Astrocyte of the spinal cord (primary cell): ENCODE data around the gene TEX28.
"Not testable (repeated sequence)": the region's sequence is repeated elsewhere in the genome, so short reads cannot be mapped to it uniquely, and the experiment has no call there.

Source experiments
- DNase-seq: peaks from one replicate; pipeline ENCODE4 v3.0.0; 2011; ENCODE audit warnings: low read depth, low spot score
- H3K4me3 ChIP-seq: 2 replicates; pipeline ENCODE4 v1.5.1; 2011; ENCODE audit warnings: low read depth, mild to moderate bottlenecking, low read length, moderate library complexity
- in situ Hi-C: cut with HindIII; loops from 2 replicates; pipeline ENCODE4 v1.10.0; 2017; ENCODE audit warnings: low sequenced_read_pairs
- TF ChIP-seq, protein P1 (sequence below): IDR thresholded peaks from 2 replicates; pipeline ENCODE4 v1.5.1; 2012; ENCODE audit warnings: low read depth, mild to moderate bottlenecking, low read length, inconsistent platforms

TEX28 gene, protein sequence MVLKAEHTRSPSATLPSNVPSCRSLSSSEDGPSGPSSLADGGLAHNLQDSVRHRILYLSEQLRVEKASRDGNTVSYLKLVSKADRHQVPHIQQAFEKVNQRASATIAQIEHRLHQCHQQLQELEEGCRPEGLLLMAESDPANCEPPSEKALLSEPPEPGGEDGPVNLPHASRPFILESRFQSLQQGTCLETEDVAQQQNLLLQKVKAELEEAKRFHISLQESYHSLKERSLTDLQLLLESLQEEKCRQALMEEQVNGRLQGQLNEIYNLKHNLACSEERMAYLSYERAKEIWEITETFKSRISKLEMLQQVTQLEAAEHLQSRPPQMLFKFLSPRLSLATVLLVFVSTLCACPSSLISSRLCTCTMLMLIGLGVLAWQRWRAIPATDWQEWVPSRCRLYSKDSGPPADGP

GRCh38 chrX:154294791-154295574 is at the start of gene TEX28:
Gene TEX28 (minus strand): TSS chrX:154295124. CDS start chrX:154292117, 3,007 bp downstream.
- H3K4me3 ChIP-seq = no peak within 1 kb of the TSS
- in situ Hi-C loops = no loop called here
- TF ChIP-seq, protein P1, sequence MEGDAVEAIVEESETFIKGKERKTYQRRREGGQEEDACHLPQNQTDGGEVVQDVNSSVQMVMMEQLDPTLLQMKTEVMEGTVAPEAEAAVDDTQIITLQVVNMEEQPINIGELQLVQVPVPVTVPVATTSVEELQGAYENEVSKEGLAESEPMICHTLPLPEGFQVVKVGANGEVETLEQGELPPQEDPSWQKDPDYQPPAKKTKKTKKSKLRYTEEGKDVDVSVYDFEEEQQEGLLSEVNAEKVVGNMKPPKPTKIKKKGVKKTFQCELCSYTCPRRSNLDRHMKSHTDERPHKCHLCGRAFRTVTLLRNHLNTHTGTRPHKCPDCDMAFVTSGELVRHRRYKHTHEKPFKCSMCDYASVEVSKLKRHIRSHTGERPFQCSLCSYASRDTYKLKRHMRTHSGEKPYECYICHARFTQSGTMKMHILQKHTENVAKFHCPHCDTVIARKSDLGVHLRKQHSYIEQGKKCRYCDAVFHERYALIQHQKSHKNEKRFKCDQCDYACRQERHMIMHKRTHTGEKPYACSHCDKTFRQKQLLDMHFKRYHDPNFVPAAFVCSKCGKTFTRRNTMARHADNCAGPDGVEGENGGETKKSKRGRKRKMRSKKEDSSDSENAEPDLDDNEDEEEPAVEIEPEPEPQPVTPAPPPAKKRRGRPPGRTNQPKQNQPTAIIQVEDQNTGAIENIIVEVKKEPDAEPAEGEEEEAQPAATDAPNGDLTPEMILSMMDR = no peak
- DNase-seq = no peak

DNA sequence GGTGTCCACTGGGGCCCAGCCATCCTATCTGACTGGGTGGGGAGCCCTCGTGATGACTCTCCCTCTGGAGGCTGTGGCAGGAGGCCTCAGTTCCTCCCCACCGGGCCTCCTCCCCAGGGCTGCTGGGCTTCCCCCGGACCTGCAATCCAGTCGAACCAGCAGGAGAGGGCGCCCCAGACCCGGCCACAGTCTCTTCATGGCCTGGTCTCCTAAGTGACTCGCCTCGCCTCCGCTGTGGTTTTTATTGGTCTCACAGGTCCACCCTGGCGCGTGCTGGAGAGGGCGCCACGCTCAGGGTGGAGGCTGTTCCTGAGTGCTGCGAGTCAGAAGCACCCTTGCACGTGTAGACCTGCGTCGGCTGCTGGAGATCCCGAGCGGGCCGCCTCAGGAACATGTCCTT is 48.7 kb upstream of the TEX28 start:
- DNase-seq, H3K4me3 ChIP-seq, in situ Hi-C loops: not testable (repeated sequence)

GRCh38 chrX:154343063-154343462 is 48.1 kb upstream of the TEX28 start:
- in situ Hi-C loops, DNase-seq, H3K4me3 ChIP-seq: not testable (repeated sequence)

DNA sequence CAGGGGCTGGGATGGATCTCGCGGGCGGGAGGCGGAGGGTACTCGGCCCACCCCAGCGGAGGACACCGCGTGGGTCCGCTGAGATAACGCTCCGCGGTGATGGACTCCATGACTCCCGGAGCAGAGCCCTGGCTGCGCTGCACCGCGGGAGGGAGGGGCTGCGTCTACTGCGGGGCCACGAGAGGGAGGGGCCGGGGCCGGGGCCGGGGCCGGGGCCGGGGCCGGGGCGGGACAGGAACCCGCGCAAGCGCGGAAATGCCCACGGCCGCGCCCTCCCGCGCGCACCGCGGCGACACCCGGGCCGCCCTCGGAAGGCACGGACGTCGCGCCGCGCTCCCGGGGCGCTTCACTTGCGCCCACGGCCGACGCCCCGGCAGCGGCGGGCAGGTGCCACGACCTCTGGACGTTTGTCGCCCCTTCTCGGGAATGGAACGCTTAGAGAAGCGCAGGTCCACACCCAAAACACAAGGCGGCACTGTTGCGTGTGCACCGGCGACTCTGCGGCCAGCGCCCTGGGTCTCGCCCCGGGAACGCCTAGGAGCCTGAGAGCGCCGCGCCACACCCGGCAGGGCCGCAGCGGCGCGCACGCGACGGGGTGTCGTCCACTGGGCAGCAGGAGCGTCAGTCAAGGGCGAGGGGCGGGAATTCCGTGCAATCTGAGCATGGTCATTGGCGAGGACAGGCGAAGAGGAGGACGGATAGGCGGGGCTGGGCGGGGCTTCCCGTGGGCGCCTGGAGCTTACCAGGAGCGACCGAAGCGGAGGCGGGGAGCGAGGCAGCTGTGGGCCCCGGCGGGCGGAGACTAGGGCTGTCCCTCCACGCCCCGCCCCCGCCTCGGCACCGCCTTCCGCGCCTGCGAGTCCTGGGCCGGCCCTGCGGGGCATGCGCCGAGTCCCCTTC is 46.7 kb upstream of the TEX28 start:
- H3K4me3 ChIP-seq, in situ Hi-C loops: not testable (repeated sequence)

DNA sequence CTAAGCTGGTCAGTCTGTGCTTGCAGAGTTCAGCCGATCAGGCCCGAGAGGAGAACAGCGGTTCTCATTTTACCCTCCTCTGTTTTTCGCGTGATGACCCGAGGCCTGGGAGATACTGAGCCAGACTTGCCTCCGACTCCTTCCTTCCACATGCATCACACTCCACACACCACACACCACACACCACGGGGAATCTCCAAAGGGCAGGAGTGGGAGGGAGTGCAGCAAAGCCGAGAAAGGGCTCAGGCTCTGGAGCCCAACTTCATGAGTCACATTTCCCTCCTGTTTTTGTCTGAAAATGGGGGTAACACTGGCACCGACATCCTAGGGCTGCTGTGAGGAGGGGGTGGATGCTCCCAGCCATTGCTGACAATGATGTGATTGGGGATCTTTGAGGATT is 39.6 kb upstream of the TEX28 start:
- TF ChIP-seq, protein P1 = no peak
- DNase-seq = no peak
- H3K4me3 ChIP-seq = no peak overlapping the region
- in situ Hi-C loops = no loop called here

More for the DNA sequence above, 46.7 kb upstream of the TEX28 start:
- not testable (repeated sequence) for DNase-seq

DNA sequence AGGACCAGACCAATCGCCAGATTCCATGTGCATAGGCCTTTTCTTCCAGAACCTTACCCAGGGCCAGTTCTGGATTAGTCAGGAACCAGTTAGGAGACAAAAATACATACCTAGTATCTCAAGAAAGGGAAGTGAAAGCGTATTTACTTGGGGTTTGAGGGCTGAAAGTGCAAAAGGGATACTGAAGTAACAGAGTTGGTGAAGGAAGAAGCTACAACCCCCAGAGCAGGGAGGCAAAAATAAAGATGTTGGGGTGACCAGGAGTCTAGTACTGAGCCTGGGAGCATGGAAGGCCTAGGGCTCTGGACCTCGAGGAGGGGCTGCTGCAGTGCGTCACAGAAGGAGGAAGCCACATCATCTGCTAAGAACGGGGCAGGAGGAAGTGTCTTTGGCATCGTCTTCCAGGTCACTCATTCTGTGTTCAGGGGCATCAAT is 38.9 kb upstream of the TEX28 start:
- in situ Hi-C loops = no loop called here
- TF ChIP-seq, protein P1 = no peak
- DNase-seq = no peak
- no peak overlapping the region for H3K4me3 ChIP-seq

- TF ChIP-seq, protein P1 = no peak
- no peak overlapping the region for H3K4me3 ChIP-seq
- in situ Hi-C loops = no loop called here
- DNase-seq = no peak
Measured at GRCh38 chrX:154333116-154333515, 38.2 kb upstream of the TEX28 start.
